NCI-H748 treated with DMSO at 0.1 percent for 48 hours (cell line): ENCODE measurements around the gene GSTO2.

Experiments used
- DNase-seq: peaks from one replicate; lab custom pipeline; 2025; lab: John Stamatoyannopoulos, UW

Gene GSTO2

GRCh38 chr10:104308439-104308903 is 39.5 kb downstream of the GSTO2 start:
- DNase-seq: no peak

DNA sequence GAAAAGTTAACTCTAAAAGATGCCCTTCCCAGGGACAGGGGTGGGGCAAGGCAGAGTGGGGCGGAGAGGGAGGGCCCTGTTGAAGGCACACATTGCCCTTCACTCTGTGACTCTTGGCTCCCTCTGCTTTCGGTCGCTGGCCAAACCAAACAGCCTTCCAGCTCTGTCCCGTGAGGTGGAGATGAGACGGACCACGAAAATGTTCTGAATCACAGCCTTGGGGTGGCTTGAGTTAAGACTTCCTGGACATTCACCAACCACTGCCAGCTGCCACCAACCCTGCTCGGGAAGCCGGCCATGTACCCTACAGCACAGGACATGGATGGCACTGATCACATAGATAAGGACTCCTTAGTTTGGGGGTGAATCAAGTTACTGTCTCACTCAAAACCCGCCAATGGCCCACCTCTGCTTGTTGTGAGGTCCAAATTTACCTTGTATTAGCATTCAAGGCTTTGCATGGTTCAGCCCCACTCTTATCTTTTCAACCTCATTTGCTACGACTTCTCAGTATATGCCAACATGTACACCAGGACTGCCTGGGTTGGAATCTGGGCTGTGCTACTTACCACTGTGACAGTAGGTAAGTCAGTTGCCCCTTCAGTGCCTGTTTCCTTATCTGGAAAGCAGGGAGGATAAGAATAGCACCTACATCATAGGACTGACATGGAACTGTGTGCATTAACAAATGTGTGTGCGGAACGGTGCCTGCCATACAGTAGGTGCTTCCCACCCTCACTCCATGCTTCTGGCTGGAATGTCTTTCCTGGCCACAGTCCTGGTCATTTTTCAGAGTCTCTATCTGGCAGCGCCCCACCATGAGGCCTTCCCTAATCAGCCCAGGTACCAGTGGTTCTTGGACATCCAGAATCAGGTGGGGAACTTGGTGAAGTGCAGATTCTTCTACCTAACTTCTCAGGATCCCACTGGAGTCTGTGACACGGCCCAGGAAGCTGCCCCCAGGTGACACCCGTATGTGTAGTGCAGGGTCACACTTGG is 41.3 kb downstream of the GSTO2 start:
- no peak for DNase-seq

DNA sequence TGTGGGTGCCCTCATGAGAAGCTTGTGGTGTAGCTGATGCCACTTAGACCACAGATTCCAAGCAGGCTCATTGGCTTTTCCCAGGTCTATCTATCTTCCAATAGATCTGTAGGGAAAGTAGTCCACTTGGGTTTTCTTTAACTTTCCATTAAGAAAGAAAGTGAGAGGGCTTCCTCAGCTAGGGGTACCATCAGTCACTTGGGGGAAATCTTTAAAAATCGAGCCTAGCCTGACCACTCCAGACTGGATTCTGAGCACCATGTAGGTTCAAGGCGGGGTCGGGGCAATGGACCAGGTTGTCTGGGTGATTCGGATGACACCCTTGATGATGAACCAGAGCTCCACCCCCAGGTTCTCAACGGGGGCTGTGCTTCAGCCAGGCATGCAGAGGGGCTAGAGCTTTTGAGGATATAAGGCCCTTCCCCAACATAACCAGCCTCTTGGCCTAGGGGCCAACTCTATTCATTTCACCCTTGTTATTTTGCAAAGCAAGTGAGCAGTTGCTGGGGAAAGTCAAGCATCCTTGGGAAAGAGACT is 42.3 kb downstream of the GSTO2 start:
- no peak for DNase-seq

- DNase-seq: no peak
Measured at GRCh38 chr10:104314591-104315485, 45.9 kb downstream of the GSTO2 start.

DNA sequence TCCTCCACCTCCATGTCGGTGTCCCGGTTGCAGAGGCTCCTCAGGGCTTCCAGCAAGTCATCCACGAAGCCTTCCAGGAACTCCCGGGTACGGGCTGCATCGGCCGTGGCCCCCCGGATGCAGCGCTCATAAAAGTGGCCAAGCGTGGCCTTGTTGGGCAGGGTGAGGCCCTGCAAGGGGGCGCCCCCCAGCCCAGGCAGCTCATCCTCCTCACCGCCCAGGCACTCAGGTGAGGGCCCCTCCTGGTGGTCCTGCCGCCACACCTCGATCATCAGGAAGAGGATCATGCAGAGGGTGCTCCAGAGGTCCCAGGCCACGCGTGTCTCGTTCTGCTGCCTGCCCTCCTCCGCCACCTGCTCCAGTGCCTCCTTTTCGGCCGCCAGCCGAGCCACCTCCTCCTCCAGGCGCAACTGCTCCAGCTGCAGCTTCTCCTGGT is 46.5 kb downstream of the GSTO2 start:
- no peak for DNase-seq

DNA sequence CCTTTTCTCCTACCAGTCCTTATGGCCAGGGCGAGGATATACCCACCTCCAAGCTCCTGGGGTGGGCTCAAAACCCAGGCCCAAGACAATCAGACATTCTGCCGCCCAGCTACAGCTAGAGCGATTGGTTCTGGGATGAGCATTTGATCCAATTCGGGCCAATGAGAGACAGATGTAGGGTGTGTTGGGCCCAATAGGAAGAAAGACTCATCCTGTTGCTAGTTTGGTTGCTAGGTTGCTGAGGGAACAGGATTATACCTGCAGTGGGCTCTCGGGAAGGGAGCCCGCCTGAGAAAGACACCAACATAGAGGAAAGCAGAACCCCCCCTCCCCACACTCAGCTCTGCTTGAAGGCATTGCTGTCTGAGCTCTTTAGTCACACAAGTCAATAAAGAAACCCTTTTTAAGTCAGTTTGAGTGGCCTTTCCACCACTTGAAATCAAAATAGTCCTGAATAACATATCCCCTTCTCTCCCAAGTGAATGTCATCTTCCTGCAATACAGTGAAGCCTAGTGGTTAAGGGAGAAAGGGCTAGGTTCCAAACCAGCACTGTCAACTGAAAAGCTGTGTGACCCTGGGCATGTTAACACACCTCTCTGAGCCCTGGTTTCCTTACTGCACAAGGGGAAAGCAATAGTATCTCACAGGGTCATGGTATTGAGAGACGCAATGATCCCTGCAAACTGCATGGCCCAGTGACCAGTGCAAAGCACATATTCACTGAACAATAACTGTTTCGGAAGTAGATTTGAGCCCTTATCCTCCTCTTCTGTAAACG is 47.5 kb downstream of the GSTO2 start:
- no peak for DNase-seq

GRCh38 chr10:104317269-104317710 is 48.3 kb downstream of the GSTO2 start:
- DNase-seq: no peak

DNA sequence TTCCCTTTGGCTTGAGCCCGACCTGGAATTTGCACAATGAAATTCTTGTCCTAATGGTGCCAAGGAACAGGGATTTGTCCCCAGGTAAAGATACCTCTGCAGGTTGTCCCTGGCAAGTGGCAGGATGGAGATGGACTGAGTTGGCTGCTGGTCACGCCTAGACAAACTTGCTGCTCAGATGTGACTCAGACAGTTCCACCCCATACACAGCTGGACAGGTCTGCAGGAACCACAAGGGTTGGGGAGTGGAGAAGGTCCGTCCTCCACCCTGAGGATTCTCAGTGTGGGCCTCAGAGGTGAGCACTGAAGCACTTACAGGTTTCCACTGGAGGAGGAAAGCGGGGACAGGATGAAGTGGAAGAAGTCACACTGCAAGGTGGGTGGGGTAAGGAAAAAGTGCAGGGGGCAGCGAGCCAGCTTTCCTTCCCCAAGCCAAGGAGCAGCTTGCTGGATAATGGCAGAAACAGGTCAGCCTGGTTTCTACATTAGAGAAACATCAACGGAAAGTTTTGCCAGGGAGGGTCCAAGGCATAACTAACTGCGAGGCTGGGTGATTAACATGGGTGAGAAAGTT is 48.8 kb downstream of the GSTO2 start:
- no peak for DNase-seq

GRCh38 chr10:104318326-104318725 is 49.3 kb downstream of the GSTO2 start:
- DNase-seq: no peak

DNA sequence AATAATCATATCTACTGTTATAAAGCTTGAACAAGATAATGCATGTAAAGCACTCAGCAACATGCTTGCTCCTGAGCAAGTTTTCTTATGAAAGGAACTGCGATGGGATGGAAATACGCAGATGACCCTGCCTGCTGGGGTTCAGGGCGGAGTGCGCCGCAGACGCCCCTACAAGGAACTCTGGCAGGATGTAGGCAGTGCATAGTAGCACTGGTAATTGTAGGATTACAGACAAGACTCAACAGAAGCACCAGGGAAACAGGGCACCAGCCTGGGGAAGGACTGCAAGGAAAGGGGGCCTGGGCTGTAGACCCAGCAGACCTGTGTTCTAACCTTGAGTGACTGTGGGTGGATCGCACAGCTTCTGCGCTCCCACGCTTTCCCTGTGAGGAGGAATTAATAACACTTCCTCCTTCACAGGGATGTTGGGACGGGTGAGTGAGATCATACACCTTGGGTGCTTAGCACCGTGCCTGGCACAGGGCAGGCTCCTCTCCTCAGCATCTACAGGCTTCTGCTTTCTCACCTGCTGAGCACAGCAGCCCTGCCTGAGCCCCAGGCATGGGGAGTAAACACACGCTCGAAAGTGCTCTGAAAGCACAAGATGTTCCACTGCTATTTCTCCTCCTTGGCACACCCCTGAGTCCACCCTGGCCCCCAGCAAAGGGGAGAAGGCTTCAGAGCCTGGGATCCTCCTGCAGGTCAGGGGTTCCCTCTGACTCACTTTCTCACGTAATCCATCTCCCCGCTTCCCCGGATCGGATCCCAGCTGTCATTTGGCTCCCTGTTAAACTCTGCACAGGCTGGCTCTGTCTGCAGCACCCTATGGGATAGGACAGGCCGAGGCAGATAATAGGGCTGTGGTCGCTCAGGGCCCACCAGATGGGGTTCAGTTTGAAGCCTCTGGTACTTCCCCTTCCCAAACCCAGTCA is 50.1 kb downstream of the GSTO2 start:
- DNase-seq: no peak

- no peak for DNase-seq
Measured at GRCh38 chr10:104321226-104321625, 52.2 kb downstream of the GSTO2 start.

DNA sequence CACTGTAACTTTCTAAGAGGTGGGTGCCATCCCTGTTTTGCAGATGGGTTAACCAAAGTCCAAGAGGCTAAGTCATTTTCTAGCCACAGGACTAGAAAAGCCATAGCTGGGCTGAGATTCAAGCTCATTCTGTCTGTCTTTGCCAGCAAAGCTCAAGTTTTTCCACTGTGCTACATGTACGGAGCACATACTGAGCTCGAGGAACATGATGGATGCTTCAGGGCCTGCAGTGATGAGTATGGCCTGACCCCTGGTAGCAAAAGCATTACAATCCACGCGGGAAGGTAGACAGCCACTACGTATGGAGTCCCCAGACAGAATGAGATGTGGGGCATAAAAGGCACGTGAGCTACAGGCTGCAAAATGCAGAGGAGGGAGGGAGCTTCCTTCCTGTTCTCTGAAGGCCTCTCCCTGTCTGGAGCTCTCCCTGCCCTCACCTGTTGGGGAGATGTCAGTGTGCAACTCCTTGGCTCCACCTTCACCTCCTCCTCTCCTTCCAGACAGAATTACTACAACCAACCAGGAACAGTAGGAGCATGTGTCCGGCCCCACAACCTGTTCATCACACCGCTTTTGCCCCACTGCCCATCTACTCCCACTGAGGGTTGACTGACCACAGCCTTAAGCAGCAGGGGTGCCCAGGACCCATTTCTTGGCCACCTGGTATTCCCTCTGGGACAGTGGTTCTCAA is 52.9 kb downstream of the GSTO2 start:
- no peak for DNase-seq

DNA sequence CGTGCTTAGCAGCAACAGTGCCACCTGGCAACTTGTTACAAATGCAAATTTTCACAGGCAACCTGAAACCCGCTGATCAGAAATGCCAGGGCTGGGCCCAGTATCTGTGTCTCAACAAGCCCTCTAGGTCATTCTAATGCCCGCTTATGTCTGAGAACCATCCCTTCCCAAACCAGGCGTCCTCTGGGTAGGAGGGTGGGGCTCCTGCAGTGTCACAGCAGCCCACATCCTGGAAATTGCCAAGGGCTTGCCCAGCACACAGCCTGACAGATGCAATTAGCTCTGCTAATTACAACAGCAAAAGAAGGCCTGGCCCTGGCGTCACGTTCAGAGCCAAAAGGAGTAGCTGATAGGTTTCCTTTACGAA is 53.4 kb downstream of the GSTO2 start:
- DNase-seq: no peak

- no peak for DNase-seq
Measured at GRCh38 chr10:104323085-104323484, 54.1 kb downstream of the GSTO2 start.

- DNase-seq: no peak
Measured at GRCh38 chr10:104323760-104324201, 54.8 kb downstream of the GSTO2 start.

- DNase-seq: no peak
Measured at GRCh38 chr10:104324221-104324686, 55.3 kb downstream of the GSTO2 start.

GRCh38 chr10:104324931-104325330 is 55.9 kb downstream of the GSTO2 start:
- no peak for DNase-seq

- no peak for DNase-seq
Measured at GRCh38 chr10:104325436-104326435, 56.8 kb downstream of the GSTO2 start.
